Myocyte (in vitro differentiated cells): ENCODE data around the gene DCUN1D4. TPM values are rescaled to one million over a fixed set of nuclear protein-coding genes. Genes with fewer than 3 reads are reported as not detected.

ENCODE experiments used
- DNase-seq: peaks from one replicate; pipeline ENCODE4 v3.0.0-alpha.2; 2012; ENCODE audit warnings: low read depth
- total RNA-seq: library from RNA; depleted of rRNA; stranded (reverse); fragments of >200 nt; gene quantifications from 2 replicates; pipeline ENCODE4 v1.2.3, GENCODE V29; 2014

Gene DCUN1D4
- total RNA-seq, 1 donor from 2014 or later, result 26.4 TPM

DNA sequence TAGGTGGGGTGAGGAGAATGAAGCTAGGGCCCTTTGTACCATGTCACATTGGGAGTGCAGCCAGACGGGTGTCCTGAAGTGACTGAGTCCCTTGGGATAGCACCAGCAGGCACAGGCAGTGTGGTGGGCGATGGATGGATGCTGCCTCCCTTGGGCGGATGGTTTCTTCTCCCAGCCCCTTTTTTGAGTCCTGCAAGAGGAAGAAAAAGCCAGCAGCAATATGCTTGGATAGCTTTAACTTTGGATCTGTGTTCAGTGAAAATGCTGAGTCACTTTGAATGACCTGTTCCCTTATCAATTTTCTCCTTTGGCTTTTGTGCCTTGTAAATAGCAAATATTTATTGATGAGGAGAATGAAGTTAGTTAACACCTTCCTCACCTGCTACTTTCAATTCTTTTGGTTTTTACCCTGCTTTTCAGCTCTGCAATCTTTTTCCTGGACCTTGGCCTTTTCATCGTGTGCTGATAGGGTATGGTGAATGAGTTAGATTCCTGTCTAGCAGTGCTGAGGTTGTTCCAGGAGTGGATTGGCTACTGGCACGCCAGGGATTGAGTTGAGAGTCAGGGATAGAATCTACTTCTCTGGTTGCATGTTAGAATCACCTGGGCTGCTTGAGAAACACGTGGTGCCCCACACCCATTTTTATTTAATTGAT, 10.2 kb downstream of the DCUN1D4 start:
- DNase-seq, result peak; percentile 21

DNA sequence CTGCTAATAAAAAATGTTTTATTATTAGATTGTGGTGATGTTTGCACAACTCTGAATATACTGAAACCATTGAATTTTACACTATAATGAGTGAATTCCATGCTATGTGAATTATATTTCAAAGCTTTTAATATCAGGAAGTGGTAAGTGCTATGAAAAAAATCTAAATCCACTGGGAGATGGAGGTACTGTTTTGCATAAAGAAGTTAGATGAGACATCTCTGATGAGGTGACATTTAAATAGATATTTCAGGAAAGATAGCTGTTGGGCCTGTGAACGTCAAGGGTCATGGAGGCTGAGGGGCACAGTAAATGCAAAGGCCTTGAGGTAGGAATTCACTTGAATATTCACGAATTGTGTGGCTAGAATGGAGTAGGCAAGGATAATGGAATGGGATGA, 12.3 kb downstream of the DCUN1D4 start:
- no peak for DNase-seq

DNA sequence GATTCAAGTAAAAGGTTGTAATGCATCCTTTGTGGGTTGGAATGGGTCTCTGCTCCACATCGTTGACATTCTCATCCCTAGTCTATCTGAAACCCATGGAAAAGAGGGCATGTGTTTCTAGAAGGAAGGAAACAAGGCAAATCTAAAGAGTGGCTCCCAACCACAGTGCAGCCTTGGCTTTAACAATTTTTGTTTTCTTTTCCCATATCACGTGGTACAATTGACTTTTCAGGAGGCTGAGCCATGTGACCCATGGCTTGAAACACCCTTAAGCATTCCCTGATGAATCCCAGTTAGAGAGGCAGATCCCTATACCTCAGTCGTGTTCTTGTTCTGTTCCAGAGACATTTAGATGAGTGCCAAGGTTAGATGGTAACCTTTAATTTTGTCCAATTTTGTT, 12.8 kb downstream of the DCUN1D4 start:
- DNase-seq, result no peak

DNA sequence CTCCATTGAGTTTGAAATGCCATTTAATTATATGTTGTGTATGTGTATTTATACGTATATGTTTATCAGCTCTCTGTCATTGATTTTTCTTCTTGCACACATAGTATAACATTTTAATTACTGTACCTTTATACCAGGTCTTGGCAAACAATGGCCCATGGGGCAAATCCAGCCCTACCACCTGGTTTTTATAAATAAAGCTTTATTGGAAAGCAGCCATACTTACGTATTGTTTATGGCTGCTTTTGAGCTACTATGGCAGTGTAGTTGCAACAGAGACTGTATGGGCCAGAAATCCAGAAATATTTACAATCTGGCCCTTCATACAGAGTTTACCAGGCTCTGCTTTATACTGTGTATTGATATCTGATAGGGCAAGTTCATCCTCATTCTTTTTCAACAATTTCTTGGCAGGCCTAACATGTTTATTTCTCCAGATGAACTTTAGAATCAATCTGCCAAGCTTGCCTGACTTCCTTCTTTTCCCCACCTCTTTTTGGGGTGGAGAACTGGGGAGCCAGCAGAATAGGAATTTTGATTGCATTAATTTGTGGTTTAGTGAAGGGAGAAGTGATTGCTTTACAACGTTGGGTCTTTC, 15.8 kb downstream of the DCUN1D4 start:
- no peak for DNase-seq

DNA sequence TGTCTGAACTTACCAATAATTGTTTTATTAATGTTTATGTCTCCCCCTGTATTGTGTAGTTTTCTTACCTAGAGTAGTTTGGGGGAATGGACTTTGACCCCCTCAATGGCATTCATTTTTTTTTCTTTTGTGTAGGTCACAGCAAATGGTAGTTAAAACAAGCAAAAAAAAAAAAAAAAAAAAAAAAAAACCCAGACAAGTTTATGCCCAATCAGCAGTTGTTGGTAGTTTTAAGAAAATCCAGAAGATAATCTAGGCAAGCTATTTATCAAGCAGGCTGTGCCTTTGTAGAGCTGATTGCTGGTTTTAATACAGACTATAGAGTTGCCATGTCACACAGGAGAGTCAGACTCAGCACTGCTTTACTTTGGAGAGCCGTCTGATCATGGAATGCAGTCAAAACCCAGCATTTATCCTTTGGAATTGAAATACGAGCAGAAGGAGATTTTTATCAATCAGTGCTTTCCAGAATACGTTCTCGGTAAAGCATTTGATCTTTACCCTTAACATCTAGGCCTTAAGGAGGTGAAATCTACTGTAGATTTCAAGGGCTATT, 16.6 kb downstream of the DCUN1D4 start:
- no peak for DNase-seq

DNA sequence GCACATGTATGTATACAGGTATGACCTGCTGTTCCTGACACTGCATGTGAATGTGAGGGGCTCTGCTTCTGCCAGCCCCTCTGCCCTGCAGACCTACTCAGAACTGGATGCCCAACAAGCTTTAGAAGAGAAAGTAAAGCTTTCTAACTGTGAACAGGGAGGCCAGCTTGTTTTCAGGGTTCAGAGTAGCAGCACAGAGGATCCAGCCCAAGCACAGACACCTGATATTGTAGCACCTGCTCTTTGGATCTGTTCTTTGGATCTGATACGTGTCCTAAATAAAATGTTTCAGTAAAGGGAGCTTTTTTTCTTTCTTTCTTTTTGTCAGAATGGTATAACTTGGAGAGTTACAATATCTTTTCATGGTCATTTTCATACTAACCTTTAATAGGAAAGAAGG, 19.2 kb downstream of the DCUN1D4 start:
- DNase-seq, result no peak

DNA sequence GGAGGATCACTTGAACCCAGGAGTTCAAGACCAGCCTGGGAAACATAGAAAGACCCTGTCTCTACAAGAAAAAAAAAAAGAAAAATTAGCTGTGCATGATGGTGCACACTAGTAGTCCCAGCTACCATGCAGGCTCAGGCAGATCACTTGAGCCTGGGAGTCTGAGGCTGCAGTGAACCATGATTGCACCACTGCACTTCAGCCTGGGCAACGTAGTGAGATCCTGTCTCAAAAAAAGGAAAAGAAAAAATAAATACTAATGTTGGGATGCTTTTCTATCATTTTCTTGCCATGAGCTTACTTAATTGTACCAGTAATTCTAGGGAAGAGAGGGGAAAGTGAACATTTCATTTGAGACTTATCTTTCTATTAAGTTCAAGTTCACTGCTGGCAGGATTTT, 19.8 kb downstream of the DCUN1D4 start:
- no peak for DNase-seq

DNA sequence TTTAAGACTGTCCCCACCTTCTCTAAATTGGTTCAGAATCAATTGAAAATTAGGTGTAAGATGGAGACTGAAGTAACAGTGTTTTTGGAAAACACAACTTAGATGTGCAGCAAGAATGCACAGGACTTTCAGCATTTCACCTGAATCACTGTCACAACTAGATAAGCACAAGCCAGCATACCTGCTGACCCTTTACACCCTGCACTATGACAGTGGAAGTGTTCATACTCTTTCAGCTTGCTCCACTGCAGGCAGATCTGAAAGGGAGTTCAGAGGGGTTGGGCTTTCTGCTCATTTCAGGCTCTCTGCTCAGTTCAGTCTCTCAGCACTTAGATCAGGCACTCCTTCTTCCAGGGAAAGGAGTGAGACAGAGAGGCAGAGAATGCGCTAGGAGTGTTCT, 22.8 kb downstream of the DCUN1D4 start:
- DNase-seq, result no peak

DNA sequence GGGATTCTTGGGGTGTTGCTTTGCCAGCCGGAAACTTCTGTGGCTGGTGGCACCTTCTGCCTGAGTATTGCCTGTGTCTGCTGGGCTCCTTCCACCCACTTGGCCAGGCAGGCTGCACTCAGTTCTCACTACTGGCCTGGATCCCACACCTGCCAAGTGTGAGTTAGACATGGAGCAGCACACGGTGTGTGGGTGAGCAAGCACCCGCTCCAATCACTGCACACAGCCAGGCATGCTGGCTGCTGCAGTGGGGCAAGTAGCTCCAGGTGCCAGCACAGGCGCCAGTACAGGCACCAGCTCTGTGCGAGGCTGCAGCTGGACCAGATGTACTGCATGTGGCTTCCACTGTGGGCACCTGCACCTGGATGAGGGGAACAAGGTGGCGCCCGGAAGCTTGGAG, 23.9 kb downstream of the DCUN1D4 start:
- DNase-seq, result no peak

DNA sequence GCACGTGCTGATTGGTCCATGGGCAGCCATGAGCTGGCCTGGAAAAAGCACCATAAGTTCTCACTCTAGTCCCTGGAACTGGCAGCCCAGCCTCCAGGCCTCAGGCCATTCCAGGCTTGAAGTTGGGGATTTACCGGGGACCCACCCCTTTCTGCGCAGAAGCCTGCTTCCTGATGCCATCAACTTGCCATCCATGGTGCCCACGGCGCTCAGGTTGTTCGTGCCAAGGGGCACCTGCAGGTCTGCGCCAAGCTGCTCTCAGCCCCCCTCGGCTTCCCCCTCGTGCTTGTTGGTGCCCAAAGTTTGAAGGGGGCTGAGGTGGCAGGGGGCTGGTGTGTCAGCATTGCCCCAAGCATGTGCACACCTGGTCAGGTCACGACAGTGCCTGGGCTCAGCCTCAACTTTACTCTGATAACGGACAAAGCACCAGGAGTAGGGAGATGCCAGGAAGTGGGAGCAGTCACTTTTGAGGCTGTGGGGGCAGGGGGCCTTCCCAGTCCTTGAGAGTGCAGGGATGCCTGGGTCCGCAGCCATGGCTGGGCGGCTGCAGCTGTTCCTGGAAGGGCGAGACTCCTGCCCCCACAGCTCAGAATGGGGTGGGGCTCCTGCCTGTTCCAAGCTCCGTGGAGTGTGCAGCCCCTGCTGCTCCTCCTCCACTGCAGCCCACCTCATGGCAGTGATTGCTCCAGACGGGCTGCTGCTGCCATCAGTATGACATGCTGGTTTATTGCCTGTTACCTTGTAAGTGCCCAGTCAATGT, 24.9 kb downstream of the DCUN1D4 start:
- peak; percentile 31 for DNase-seq

DNA sequence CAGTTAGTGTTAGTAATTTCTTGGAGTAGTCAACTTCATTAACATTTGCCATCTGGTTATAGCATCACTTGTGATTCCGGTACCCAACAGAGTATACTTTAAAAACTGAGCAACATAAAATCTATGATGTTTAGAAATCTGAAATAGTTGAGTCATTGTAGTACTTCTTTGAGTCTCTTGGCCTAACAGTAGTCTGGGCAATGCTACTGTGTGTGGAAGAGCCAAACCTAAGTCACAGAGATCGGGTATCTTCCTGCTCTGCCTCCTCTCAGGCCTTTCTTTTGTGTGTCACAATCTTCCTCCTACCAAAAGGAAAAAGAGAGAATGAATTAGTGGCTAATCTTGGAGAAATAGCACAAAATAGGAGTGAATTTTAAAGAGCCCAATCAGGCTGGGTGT, 25.5 kb downstream of the DCUN1D4 start:
- DNase-seq, result peak; percentile 9

DNA sequence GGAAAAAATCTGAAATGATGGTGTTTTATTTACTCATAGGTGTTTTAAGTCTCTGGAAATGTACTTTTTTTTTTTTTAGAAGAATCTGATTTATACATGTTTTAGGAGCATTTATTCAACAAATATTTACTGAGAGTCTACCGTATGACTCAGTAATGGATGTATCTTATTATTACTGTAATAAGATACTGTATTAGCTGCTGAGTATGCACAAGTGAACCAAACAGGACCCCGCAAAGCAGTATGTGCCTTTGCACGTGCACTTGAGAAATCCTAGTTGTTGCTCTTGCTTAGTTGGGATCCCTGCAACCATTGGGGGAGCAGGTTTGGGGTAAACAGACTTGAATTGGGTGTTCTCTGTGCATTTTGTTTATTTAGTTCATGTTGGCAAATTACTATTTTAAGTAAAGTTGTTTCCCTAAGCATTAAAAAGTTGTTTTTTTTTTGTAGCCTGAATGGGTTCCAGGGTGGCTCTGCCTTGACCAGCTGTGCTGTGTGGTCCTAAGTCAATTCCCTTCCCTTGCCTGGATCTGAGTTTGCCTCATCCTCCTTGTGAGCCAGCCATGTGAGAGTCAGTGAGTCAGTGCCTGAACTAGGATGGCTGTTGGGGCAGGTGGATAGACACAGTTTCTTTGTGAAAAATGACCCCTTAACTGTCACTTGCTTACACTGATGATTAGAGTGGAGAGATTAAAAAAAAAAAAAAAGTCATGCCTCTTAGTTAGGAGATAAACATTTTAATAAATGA, 27.7 kb downstream of the DCUN1D4 start:
- peak; percentile 60 for DNase-seq

DNA sequence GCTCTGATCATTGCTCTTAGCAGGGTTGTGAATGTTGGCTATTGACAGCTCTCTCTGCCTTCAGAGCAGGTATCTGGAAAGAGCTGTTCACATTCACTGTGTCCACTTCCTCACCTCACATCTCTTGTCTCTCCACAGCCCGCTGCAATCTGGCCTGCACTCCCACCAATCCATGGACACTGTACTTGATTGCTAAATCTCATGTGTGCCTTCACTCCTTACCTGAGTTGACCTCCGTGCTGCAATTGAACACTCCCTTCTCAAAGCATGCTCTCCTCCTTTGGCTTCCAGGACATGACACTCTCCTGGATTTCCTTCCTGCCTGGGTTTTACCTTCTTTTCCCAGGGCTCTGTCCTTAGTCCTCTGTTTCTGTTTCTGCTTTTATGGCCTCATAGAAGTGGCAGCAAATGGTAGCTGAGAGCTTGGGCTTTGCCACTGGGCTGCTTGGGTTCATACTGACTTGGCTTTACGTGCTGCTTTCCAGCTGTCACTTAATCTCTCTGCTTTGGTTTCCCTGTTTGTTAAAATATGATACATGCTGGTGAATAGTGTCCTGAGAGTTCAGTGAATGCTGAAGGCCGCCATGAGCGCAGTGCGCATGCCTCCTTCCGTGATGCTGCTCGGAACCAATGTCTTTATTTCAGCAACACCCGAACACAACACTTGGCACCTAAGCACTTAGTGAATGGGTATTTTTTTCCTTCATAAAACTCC, 29.5 kb downstream of the DCUN1D4 start:
- DNase-seq, result no peak

DNA sequence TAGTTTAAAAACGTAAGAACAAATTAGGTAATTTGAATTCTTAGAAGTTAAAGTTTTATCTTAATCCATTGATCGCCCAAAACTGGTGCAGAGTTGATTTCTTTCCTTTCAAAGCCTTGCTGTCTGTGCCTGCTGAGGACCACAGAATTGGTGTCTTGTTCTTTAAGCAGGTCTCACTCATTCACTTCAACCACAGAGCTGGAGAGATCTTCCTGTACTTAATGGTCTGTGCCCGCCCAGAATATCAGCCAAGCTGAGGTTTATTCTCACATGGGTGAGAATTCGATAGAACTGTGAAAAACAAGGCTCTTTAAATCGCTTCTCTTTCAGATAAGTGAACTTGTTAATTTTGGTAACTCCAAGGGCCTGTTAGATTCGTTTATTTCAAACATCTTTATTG, 31.6 kb downstream of the DCUN1D4 start:
- no peak for DNase-seq

DNA sequence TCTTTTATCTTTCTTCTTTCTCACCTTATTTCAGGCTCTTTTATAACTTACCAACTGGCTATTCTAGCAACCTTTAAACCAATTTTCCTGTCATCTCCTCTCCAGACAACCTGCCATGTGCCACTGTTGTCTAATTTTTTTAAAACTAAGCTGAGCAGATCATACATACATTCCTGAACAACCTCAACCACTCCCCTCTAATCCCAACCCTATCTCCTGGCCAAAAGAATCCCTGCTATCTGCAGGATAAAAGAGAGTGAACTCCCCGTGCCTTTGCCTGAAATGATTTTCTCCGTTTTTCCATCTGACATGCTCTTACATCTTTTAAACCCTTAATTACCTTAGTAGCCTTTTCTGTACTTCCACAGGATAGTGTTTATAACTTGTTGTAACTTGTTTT, 35.5 kb downstream of the DCUN1D4 start:
- no peak for DNase-seq

DNA sequence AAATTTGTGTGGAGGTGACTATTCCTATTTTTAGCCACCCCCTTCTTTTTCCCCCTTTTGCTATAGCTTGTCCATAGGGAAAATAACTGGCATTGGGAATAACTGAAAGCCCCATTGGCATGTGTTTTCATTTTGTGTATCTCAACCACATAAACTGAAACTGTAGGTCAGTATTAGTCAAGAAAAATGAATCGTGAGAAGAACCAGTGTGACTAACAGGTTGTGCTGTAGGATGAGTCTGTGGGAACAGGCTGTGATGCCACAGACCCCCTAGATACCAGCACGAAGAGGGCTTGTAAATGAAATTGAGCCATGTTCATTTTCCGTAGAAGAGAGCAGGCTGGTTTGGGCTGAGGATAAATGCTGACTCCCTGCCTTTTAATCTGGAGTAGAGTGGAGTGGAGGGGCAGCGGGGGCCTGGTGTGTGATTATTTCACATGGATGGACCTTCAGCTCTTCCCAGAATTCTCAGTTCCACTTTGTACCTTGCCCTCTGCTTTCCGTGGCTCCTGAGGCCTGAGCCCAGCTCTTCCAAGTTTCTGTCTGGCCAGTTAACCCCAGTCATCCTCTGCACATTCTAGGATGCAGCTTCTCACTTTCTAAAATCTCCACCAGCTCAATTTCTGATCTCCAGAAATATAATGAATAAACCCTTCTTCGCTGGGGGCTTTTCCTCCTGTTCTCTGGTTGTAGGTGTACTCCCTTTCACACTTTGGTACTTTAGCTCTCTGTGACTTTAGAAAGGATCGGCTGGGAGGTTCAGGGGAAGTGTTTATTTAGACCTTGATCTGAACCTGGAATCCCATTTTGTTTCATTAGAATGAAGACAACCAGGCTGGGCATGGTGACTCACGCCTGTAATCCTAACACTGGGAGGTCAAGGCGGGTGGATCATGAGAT, 37.3 kb downstream of the DCUN1D4 start:
- DNase-seq, result no peak

DNA sequence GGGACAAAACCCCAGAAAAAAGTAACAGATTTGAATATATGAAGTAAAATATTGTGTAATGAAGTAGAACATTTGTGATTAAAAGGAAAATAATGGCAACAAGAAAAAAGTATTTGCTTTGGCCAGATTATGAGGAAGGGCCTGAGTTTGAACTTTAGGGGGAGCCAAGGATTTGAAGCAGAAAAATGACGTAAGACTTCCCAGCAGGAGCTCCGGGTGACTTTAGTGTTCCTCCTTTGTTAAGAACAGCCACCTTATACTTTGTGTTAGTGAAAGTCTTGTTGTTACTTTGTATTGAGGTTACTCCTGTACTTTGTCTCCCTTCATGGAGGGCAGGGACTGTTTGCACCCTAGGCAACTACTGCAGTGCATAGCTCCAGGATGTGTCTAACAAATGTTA, 41.1 kb downstream of the DCUN1D4 start:
- DNase-seq, result no peak

DNA sequence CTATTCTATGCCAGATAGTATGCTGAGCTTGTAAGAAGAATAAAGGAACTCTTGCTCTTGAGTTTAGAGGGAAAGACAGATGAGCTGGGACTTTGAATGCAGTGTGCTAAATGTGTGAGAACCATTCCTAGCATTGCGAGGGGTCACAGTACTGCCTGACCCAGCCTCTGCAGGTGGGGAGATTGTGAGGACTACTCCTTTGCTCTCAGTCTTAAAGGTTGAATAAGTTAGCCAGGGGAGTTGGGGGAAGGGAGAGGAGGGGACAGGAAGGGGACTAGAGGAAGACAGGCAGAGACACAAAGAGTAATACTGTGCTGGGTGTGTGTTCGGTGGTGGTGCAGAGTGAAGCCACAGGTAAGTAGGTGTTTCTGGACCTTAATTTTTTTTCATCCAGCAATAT, 41.7 kb downstream of the DCUN1D4 start:
- DNase-seq, result no peak

DNA sequence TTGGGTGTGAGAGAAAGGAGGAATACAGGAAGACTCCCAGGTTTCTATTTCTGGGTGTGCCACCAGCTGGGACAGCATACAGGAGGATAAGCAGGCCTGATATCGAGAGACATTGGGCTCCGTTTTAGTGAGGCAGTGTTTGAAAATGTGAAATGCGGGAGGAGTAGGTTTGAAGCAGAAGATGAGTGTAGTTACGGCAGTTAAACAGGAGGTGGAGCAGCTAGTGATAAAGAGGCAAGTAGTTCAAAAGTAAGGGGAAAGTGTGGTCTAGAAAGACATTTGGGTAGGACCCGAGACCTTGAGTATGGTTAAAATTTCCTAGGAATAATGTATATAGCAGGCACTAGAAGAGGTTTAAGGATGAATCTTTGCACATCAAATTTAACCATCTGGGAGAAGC, 42.4 kb downstream of the DCUN1D4 start:
- DNase-seq, result peak; percentile 26

DNA sequence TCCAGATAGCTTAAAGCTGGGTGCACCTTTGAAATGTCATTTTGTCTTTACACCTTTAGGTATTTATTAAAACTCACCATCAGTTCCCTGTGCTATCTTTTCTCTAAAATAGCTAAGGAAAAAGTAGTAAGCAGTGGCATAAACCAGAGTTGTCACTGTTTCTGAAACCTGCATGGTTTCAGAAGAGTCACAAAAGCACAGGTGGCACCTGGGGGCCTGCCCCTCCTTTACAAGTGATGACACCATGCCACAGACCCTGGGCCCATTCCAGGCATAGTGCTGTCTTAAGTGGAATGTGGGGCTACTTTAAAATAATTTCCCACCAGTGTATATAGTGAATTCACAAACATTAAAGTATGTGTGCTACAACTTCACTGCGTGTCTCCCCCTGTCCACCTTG, 47.8 kb downstream of the DCUN1D4 start:
- no peak for DNase-seq
